ENCODE measurements around the gene RFPL2. TPM values are rescaled to one million over a fixed set of nuclear protein-coding genes. Genes with fewer than 3 reads are reported as not detected.
"Not testable (repeated sequence)": the region's sequence is repeated elsewhere in the genome, so short reads cannot be mapped to it uniquely, and the experiment has no call there.

The RFPL2 gene
- total RNA-seq, 6 experiments from 2014 or later, result 0.15 TPM; not detected in 5

DNA sequence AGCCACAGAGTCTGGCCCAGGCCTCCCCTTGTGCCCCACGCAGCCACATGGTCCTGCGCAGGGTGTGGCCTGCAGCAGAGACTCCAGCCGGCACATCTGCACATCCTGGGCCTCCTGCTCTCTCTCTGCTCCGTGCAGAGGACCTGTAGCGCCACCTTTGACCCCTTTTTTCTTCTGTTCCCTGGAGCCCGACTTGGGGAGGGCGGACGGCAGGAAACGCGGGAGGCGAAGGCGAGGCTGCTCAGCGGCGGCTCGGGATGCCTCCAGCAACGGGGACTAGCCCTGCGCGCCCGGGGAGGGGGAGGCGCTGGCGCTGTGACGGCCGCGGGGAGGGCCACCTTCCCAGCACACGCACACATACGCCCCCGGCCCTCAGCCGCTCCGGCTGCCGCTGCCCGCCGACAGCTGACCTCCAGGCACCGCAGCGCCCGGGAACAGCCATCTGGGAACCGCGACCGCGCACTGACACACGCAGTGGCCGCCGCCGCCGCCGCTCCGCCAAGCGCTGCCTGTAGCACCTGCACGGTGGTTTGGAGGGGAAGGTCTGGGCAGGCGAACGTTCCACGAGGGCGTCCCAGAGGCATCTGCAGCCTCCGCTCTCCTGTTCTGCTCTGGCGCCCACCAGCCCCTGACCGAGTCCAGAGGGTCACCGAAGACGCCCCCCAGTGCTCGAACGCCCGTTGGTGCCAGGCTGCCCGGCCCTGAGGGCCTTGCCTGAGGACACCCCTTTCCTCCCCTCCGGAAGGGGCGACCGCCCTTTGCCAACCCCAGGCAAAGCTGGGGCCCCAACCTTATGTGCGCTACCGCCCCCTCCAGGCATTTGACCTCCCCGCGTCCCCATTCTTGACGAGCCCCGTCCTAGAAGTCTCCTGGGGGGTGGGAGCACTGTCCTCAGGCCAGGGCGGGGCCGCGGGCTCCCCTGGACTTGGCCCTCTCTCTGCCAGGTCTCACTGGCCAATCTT is 28.9 kb downstream of the RFPL2 start:
- 8% methylated on average over 20 of the region's 73 CpGs for WGBS (ENCODE audit: insufficient coverage, low coverage, low lambda C conversion rate, missing lambda C conversion rate)
- intact Hi-C loops (cut with DNase I), result no loop called here
- no peak overlapping the region for H3K4me3 ChIP-seq
- H3K36me3 ChIP-seq, result no peaks in the 10 kb centered on the region
- TF ChIP-seq, protein P1, sequence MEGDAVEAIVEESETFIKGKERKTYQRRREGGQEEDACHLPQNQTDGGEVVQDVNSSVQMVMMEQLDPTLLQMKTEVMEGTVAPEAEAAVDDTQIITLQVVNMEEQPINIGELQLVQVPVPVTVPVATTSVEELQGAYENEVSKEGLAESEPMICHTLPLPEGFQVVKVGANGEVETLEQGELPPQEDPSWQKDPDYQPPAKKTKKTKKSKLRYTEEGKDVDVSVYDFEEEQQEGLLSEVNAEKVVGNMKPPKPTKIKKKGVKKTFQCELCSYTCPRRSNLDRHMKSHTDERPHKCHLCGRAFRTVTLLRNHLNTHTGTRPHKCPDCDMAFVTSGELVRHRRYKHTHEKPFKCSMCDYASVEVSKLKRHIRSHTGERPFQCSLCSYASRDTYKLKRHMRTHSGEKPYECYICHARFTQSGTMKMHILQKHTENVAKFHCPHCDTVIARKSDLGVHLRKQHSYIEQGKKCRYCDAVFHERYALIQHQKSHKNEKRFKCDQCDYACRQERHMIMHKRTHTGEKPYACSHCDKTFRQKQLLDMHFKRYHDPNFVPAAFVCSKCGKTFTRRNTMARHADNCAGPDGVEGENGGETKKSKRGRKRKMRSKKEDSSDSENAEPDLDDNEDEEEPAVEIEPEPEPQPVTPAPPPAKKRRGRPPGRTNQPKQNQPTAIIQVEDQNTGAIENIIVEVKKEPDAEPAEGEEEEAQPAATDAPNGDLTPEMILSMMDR (IDR thresholded peaks at IDR 0.05), result no peak
- TF ChIP-seq POLR2A (IDR thresholded peaks at IDR 0.05), result no peak
- no peaks in the 10 kb centered on the region for H3K9me3 ChIP-seq
- H3K27me3 ChIP-seq, result peaks cover 0 to 10% of the 10 kb centered on the region in 2 donors
- no peaks in the 10 kb centered on the region for H3K4me1 ChIP-seq
- ATAC-seq (peak in 1 of 4 donors; percentile 22), DNase-seq (no peak)
- H3K27ac ChIP-seq, result no peak overlapping the region

DNA sequence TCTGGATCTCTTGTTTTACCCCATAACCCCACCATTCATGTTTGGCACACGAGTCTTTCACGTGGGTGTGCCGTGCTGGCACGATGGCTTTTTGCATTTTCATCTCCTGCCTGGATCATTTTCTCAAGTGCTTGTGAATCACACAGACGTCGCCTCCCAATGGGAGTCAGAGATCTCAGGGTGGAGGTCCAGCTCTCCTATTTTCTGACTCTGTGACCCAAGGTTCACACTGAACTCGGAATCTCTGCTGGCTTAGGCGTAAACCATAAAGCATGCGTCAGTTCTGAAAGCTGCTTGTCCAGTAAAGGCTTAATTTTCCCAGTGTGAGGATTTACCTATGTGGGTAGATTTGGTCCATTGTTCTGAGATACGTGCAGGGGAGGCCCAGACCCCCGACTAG is 29.8 kb downstream of the RFPL2 start:
- Histone ChIP-seq H3K27me3 (peaks cover 0 to 10% of the 10 kb centered on the region in 2 donors), H3K36me3 (no peaks in the 10 kb centered on the region), H3K4me3 (no peak overlapping the region), H3K4me1 (no peaks in the 10 kb centered on the region), H3K27ac (no peak overlapping the region), H3K9me3 (no peaks in the 10 kb centered on the region)
- DNase-seq (no peak), ATAC-seq (no peak)
- intact Hi-C loops (cut with DNase I), result no loop called here
- TF ChIP-seq POLR2A (IDR thresholded peaks at IDR 0.05), result no peak
- TF ChIP-seq, protein P1 (IDR thresholded peaks at IDR 0.05), result no peak
- WGBS (ENCODE audit: insufficient coverage, low coverage, low lambda C conversion rate, missing lambda C conversion rate), result 79% methylated on average over 9 of the region's 11 CpGs

DNA sequence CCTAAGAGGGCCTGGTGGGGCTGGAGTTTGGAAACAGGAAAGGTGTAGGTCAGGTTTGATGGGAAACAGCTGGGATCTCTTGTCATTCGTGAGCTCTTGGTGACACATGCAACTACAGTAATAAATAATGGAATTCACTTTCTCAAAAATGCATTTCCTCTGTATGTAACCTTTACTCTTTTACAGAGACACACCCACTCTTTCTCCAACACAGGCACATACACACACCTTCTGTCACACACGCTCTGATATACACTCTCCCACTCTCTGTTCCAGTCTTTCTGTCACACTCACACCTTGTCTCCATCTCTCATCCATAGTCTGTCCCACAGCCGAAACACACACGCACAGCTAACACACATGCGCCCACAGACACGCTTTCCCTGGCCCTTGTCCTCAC is 39.2 kb downstream of the RFPL2 start:
- ATAC-seq, result no peak
- 66% methylated on average over 6 of the region's 6 CpGs for WGBS (ENCODE audit: insufficient coverage, low coverage, low lambda C conversion rate, missing lambda C conversion rate)

DNA sequence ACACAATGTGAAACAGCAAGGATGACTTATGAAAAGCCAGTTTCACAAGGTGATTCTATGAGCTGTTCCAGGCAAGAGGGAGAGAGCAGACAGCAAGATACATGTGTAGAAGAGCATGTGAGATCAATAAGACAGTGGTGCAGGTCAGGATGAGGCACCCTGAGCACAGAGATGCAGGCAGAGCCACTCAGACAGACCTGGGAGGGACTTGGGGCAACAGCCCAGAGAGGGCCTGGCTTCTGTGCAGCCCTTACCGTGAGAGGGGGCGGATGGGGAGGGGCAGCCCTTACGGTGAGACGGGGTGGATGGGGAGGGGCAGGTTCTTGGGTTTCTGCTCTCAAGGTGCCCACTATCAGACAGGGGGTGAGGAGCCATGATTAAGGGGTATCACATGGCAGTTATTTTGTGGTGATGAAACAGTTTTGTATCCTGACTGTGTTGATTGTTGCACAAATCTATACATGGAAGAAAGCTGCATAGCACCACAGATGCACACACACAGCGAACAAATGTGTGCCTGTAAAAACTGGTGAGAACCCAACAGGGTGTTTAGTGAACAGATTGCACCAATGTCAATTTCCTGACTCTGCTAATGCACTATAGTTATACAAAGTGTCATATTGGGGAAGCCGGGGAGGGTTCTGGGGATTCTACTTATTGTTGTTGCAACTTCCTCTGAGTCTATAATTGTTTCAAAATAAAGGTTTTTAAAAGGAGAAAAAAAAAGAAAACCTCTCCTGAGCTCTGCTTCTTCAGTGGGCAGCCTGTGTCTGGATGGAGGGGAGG is 40.6 kb downstream of the RFPL2 start:
- ATAC-seq, result no peak
- intact Hi-C loops (cut with DNase I), result no loop called here

More for the DNA sequence above, 39.2 kb downstream of the RFPL2 start:
- no peaks in the 10 kb centered on the region for H3K36me3 ChIP-seq
- no peaks in the 10 kb centered on the region for H3K9me3 ChIP-seq
- no peak for DNase-seq
- no peaks in the 10 kb centered on the region for H3K27me3 ChIP-seq
- intact Hi-C loops (cut with DNase I), result no loop called here
- TF ChIP-seq, protein P1 (IDR thresholded peaks at IDR 0.05), result no peak
- no peak for TF ChIP-seq POLR2A (IDR thresholded peaks at IDR 0.05)
- no peaks in the 10 kb centered on the region for H3K4me1 ChIP-seq
- H3K4me3 ChIP-seq, result no peak overlapping the region
- H3K27ac ChIP-seq, result no peak overlapping the region

DNA sequence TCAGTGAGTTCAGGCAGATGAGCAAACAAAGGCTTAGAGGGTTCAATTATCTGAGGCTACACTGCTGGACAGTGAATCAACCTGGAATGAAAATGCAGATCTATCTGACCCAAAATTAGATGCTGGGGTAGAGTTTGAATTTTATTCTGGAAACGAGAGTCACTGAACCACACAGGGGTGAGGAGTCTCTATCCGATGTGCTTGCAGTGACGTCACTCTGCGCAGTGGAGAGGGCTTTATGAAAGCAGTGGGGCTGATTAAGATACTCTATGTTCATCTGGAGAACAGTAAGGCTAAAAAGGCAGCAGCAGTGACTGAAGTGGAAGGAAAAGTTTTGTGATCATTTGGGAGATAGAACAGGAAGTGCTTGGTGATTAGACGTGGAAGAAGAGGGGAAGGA is 44.5 kb downstream of the RFPL2 start:
- H3K4me1 ChIP-seq; intact Hi-C loops (cut with DNase I); H3K27ac ChIP-seq; H3K9me3 ChIP-seq; ATAC-seq; DNase-seq; H3K27me3 ChIP-seq; H3K4me3 ChIP-seq; H3K36me3 ChIP-seq: not testable (repeated sequence)
- WGBS (ENCODE audit: insufficient coverage, low coverage, low lambda C conversion rate, missing lambda C conversion rate), result 56% methylated on average over 5 of the region's 5 CpGs

More for the DNA sequence above, 40.6 kb downstream of the RFPL2 start:
- no peak for TF ChIP-seq POLR2A (IDR thresholded peaks at IDR 0.05)
- TF ChIP-seq, protein P1 (IDR thresholded peaks at IDR 0.05), result no peak
- Histone ChIP-seq H3K4me1 (no peaks in the 10 kb centered on the region), H3K36me3 (no peaks in the 10 kb centered on the region), H3K4me3 (no peak overlapping the region), H3K9me3 (no peaks in the 10 kb centered on the region), H3K27ac (no peak overlapping the region), H3K27me3 (no peaks in the 10 kb centered on the region)
- no peak for DNase-seq
- 41% methylated on average over 5 of the region's 6 CpGs for WGBS (ENCODE audit: insufficient coverage, low coverage, low lambda C conversion rate, missing lambda C conversion rate)
